Panc1 (cell line): ENCODE results near the gene FKBP9. TPM values are rescaled to one million over a fixed set of nuclear protein-coding genes. Genes with fewer than 3 reads are reported as not detected.
"Not testable (repeated sequence)": the region's sequence is repeated elsewhere in the genome, so short reads cannot be mapped to it uniquely, and the experiment has no call there.

Experiments used
- ATAC-seq: fragments of 200-7000 bp; cut with Tn5 transposase; 2 replicates; pipeline ENCODE4 v1.9.1; 2020; ENCODE audit warnings: mild to moderate bottlenecking, moderate library complexity
- BruUV-seq: library from RNA; stranded (reverse); fragments of 400-500 nt; replicated peaks from 2 replicates; lab custom pipeline; 2021; lab: Mats Ljungman, UMichigan
- CTCF ChIA-PET: fragments of 300-600 bp; sonication (Branson Sonifier 250); formaldehyde crosslinking; loops from one replicate; lab custom pipeline; 2022; ENCODE audit warnings: antibody characterized with exemption; lab: Charles Lee
- POLR2A ChIA-PET: fragments of 300-600 bp; sonication (Branson Sonifier 250); formaldehyde crosslinking; loops from one replicate; lab custom pipeline; 2022; ENCODE audit warnings: antibody characterized with exemption; lab: Charles Lee
- DNase-seq: peaks from one replicate; pipeline ENCODE4 v3.0.0-alpha.2; 2010; ENCODE audit warnings: low read depth, low spot score
- H3K27ac ChIP-seq: 2 replicates; pipeline ENCODE4 v1.5.1; 2011; ENCODE audit warnings: mild to moderate bottlenecking, low read length, inconsistent platforms
- H3K27me3 ChIP-seq: fragments of 200-500 bp; sonication (Bioruptor generic); 2 replicates; pipeline ENCODE4 v1.6.0; 2014; ENCODE audit warnings: low read length, inconsistent platforms; ENCODE audit not compliant: control insufficient read depth, insufficient read depth
- H3K36me3 ChIP-seq: fragments of 200-500 bp; sonication (Bioruptor generic); 2 replicates; pipeline ENCODE4 v1.5.1; 2014; ENCODE audit warnings: inconsistent platforms, mild to moderate bottlenecking, low read length, moderate library complexity; ENCODE audit not compliant: control insufficient read depth, insufficient read depth
- H3K4me1 ChIP-seq: 2 replicates; pipeline ENCODE4 v1.5.1; 2011; ENCODE audit warnings: inconsistent platforms, mild to moderate bottlenecking, low read length, moderate library complexity; ENCODE audit not compliant: control insufficient read depth, insufficient read depth
- H3K4me3 ChIP-seq, 2 experiments: 2 replicates each; pipeline ENCODE4 v1.5.1; 2011 to 2012; ENCODE audit warnings: low read depth in 2 of 2, low read length in 2 of 2, mild to moderate bottlenecking in 2 of 2, inconsistent platforms in 1 of 2, moderate library complexity in 1 of 2
- H3K9me3 ChIP-seq: fragments of 200-500 bp; sonication (Bioruptor generic); 2 replicates; pipeline ENCODE4 v1.5.1; 2014; ENCODE audit warnings: low read depth, mild to moderate bottlenecking, inconsistent platforms, low read length, moderate library complexity; ENCODE audit not compliant: control insufficient read depth, insufficient read depth
- in situ Hi-C: cut with HindIII; loops from 2 replicates; pipeline ENCODE4 v1.10.0; 2016; ENCODE audit warnings: low sequenced_read_pairs, low pct_unique_long_range_greater_than_20kb
- intact Hi-C: fragments of 100-400 bp; cut with micrococcal nuclease; formaldehyde crosslinking; loops from one replicate; pipeline ENCODE4 v1.10.0; 2022; ENCODE audit not compliant: unreplicated experiment
- total RNA-seq: library from RNA; stranded (reverse); gene quantifications from one replicate; pipeline ENCODE4 v1.2.1, GENCODE V29; 2021; ENCODE audit not compliant: unreplicated experiment

The FKBP9 gene
- total RNA-seq, 1 experiment from 2014 or later: 183 TPM

GRCh38 chr7:32999380-32999779 lies 42.1 kb downstream of the FKBP9 start:
- H3K36me3 ChIP-seq, in situ Hi-C loops, BruUV-seq, H3K27me3 ChIP-seq, H3K27ac ChIP-seq, intact Hi-C loops, ATAC-seq, H3K9me3 ChIP-seq, H3K4me1 ChIP-seq, H3K4me3 ChIP-seq, DNase-seq, POLR2A ChIA-PET, CTCF ChIA-PET: not testable (repeated sequence)

GRCh38 chr7:33003111-33003510 lies 45.9 kb downstream of the FKBP9 start:
- H3K36me3 ChIP-seq, DNase-seq, CTCF ChIA-PET, ATAC-seq, H3K9me3 ChIP-seq, H3K4me3 ChIP-seq, H3K4me1 ChIP-seq, H3K27ac ChIP-seq, BruUV-seq, in situ Hi-C loops, H3K27me3 ChIP-seq, POLR2A ChIA-PET, intact Hi-C loops: not testable (repeated sequence)

- in situ Hi-C loops, POLR2A ChIA-PET, intact Hi-C loops, H3K9me3 ChIP-seq, H3K4me1 ChIP-seq, CTCF ChIA-PET, DNase-seq, H3K36me3 ChIP-seq, BruUV-seq, H3K27ac ChIP-seq, ATAC-seq, H3K4me3 ChIP-seq, H3K27me3 ChIP-seq: not testable (repeated sequence)
These were observed 46.9 kb downstream of the FKBP9 start for GRCh38 chr7:33004104-33004616.

- H3K4me1 ChIP-seq, H3K9me3 ChIP-seq, POLR2A ChIA-PET, CTCF ChIA-PET, H3K27ac ChIP-seq, H3K4me3 ChIP-seq, DNase-seq, intact Hi-C loops, H3K36me3 ChIP-seq, ATAC-seq, H3K27me3 ChIP-seq, BruUV-seq, in situ Hi-C loops: not testable (repeated sequence)
These were observed 48.0 kb downstream of the FKBP9 start for GRCh38 chr7:33005193-33005592.

GRCh38 chr7:33005690-33006089 lies 48.5 kb downstream of the FKBP9 start:
- POLR2A ChIA-PET: not testable (repeated sequence)
- BruUV-seq: TSS peak; percentile 94

More at GRCh38 chr7:33005690-33006089, 48.5 kb downstream of the FKBP9 start:
- H3K36me3 ChIP-seq, ATAC-seq, H3K27me3 ChIP-seq, H3K4me3 ChIP-seq, H3K4me1 ChIP-seq, H3K9me3 ChIP-seq, intact Hi-C loops, CTCF ChIA-PET, in situ Hi-C loops, DNase-seq, H3K27ac ChIP-seq: not testable (repeated sequence)
